HepG2 (cell line): Measurements from ENCODE around the gene ANGPTL5. TPM values are rescaled to one million over a fixed set of nuclear protein-coding genes. Genes with fewer than 3 reads are reported as not detected.

Experiments
- ARID3A ChIP-seq: IDR thresholded peaks from 2 replicates; pipeline ENCODE4 v1.6.1; 2012; ENCODE audit warnings: low read depth, low read length, improper control_type of control experiment
- FOXA1 ChIP-seq, 2 experiments: fragments of 450-650 bp in 1 of 2; sonication (generic) in 1 of 2; formaldehyde crosslinking in 1 of 2; IDR thresholded peaks; 2 replicates each; pipeline versions ENCODE4 v1.4.0 to v1.6.1; 2016 to 2020; ENCODE audit warnings: missing genetic modification reagents in 1 of 2
- HMG20B ChIP-seq: conservative IDR thresholded peaks from 2 replicates; pipeline ENCODE4 v1.6.1; 2016; ENCODE audit warnings: missing genetic modification reagents, missing compliant biosample characterization
- KDM3A ChIP-seq: IDR thresholded peaks from 2 replicates; pipeline ENCODE4 v1.6.1; 2018; ENCODE audit warnings: low read depth, missing compliant biosample characterization
- KLF11 ChIP-seq: IDR thresholded peaks from 2 replicates; pipeline ENCODE4 v1.6.1; 2016; ENCODE audit warnings: missing compliant biosample characterization
- MTA1 ChIP-seq: sonication (generic); formaldehyde crosslinking; IDR thresholded peaks from 2 replicates; pipeline ENCODE4 v1.4.0; 2020; ENCODE audit warnings: missing genetic modification reagents, mild to moderate bottlenecking, borderline replicate concordance
- SIX4 ChIP-seq: sonication (generic); formaldehyde crosslinking; IDR thresholded peaks from 2 replicates; pipeline ENCODE4 v1.4.0; 2020; ENCODE audit warnings: missing genetic modification reagents
- SMARCE1 ChIP-seq: fragments of 450-650 bp; IDR thresholded peaks from 2 replicates; pipeline ENCODE4 v1.6.1; 2017; ENCODE audit warnings: borderline replicate concordance
- ZBTB10 ChIP-seq: sonication (generic); formaldehyde crosslinking; IDR thresholded peaks from 2 replicates; pipeline ENCODE4 v1.4.0; 2020; ENCODE audit warnings: missing genetic modification reagents, borderline replicate concordance
- ZBTB40 ChIP-seq, 2 experiments: fragments of 450-650 bp in 1 of 2; sonication (generic) in 1 of 2; formaldehyde crosslinking in 1 of 2; IDR thresholded peaks; 2 replicates each; pipeline versions ENCODE4 v1.6.1 to v1.8.0; 2016 to 2022; ENCODE audit warnings: antibody characterized with exemption in 1 of 2, mild to moderate bottlenecking in 1 of 2, missing genetic modification reagents in 1 of 2
- ZNF547 ChIP-seq: sonication (generic); formaldehyde crosslinking; IDR thresholded peaks from 2 replicates; pipeline ENCODE4 v1.5.1; 2020; ENCODE audit warnings: mild to moderate bottlenecking, missing genetic modification reagents
- ZNF567 ChIP-seq: sonication (generic); formaldehyde crosslinking; IDR thresholded peaks from 2 replicates; pipeline ENCODE4 v1.8.1; 2023; ENCODE audit warnings: mild to moderate bottlenecking, missing genetic modification reagents, borderline replicate concordance
- ZNF800 ChIP-seq: sonication (generic); formaldehyde crosslinking; IDR thresholded peaks from 2 replicates; pipeline ENCODE4 v1.4.0; 2020; ENCODE audit warnings: missing genetic modification reagents
- ZNF878 ChIP-seq: sonication (generic); formaldehyde crosslinking; IDR thresholded peaks from 2 replicates; pipeline ENCODE4 v1.8.1; 2023; ENCODE audit warnings: mild to moderate bottlenecking, missing genetic modification reagents, moderate library complexity
- polyA plus RNA-seq, 8 experiments: library from polyadenylated mRNA; depleted of rRNA in 3 of 8; stranded (reverse) in 7 of 8; unstranded in 1 of 8; fragments of >200 nt; fragmentation: Illumina TruSeq in 4 of 8; extraction: Trizol in 4 of 8; gene quantifications; 2 replicates each; pipeline versions ENCODE4 v1.2.1 to v1.2.3, GENCODE V29; 2011 to 2016; ENCODE audit warnings: low read depth in 4 of 8, missing spikeins in 1 of 8, mixed read lengths in 1 of 8; ENCODE audit not compliant: insufficient read depth in 1 of 8
- total RNA-seq, 5 experiments: library from RNA; depleted of rRNA; stranded (reverse); fragments of >200 nt; fragmentation: Illumina TruSeq; extraction: Trizol; gene quantifications; 2 replicates each; pipeline ENCODE4 v1.2.3, GENCODE V29; 2016; ENCODE audit warnings: low read depth in 1 of 5

Gene ANGPTL5
- total and polyA plus RNA-seq, 2 of the 13 experiments (the other 11 are each of a cell fraction or from before 2014, with no cell fraction given), result not detected

- TF ChIP-seq ZBTB40 (IDR thresholded peaks at IDR 0.05), result no peak
- TF ChIP-seq ZBTB40 (CRISPR knock-in tag; IDR thresholded peaks at IDR 0.05), result no peak
- no peak for TF ChIP-seq ZNF567 (CRISPR knock-in tag)
- TF ChIP-seq ZBTB10, result no peak
- TF ChIP-seq MTA1 (CRISPR knock-in tag), result no peak
- TF ChIP-seq KDM3A (CRISPR knock-in tag), result no peak
- no peak for TF ChIP-seq ZNF547 (CRISPR knock-in tag)
- no peak for TF ChIP-seq ARID3A
- TF ChIP-seq SIX4 (CRISPR knock-in tag), result peak; percentile 81
- no peak for TF ChIP-seq ZNF878 (CRISPR knock-in tag)
- TF ChIP-seq HMG20B (CRISPR knock-in tag), result no peak
- TF ChIP-seq SMARCE1, result no peak
- no peak for TF ChIP-seq KLF11
- TF ChIP-seq FOXA1 (IDR thresholded peaks at IDR 0.05), result no peak
- TF ChIP-seq FOXA1 (CRISPR knock-in tag; IDR thresholded peaks at IDR 0.05), result no peak
- TF ChIP-seq ZNF800 (CRISPR knock-in tag), result no peak
Measured at GRCh38 chr11:101912823-101913284, 3.5 kb downstream of the ANGPTL5 start (continued).
